GM20000 (cell line): ENCODE results near the gene SMIM35.

Experiments used
- DNase-seq: peaks from one replicate; pipeline ENCODE4 v3.0.0; 2012; ENCODE audit warnings: low spot score
- CTCF ChIP-seq: IDR thresholded peaks from 2 replicates; pipeline ENCODE4 v1.5.1; 2012; ENCODE audit warnings: mild to moderate bottlenecking, control low read depth; ENCODE audit errors: extremely low read depth, missing control alignments

SMIM35 gene

GRCh38 chr11:117999354-117999993, 87.3 kb downstream of the SMIM35 start:
- no peak for DNase-seq
- TF ChIP-seq CTCF = no peak

GRCh38 chr11:117998664-117999353, 88.0 kb downstream of the SMIM35 start:
- no peak for TF ChIP-seq CTCF
- DNase-seq = no peak

DNA sequence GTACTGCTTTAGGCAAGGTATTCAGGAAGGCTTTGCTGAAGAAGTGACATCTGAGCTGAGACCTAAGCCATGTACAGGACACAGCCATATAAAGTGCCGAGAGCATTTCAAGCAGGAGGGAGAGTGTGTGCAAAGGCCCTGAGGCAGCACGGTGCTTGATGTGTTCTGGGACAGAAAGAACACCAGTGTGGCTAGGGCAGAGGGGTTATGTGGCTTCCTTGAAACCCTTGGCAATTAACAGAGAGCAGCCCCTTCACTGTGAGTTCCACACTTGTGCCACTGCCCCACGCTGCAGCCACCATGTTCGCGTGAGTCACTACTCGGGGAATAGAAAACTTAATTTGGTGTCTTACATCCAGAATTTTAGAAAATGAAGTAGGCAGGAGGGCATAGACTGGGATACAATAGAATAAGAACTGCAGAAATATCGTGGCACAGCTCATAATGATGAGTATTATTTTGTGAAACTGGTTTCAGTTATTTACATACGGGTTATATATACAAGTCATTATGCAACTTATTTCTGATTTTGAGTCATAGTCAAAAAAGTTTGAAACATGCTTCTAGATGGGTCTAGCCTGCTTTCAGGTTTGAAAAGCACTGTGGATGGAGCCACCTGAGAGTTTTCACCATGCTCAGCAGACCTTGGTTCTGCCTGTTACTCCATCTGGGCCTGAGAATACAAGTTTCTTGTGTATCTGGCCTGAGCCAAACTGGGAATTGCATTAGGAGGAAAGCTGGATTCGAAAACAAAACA, 88.8 kb downstream of the SMIM35 start:
- DNase-seq = peak; percentile 52
- TF ChIP-seq CTCF = no peak

GRCh38 chr11:117997406-117997805, 89.4 kb downstream of the SMIM35 start:
- no peak for TF ChIP-seq CTCF
- DNase-seq = no peak

GRCh38 chr11:117996058-117996457, 90.7 kb downstream of the SMIM35 start:
- TF ChIP-seq CTCF = no peak
- DNase-seq = no peak

GRCh38 chr11:117995472-117995871, 91.3 kb downstream of the SMIM35 start:
- DNase-seq = no peak
- no peak for TF ChIP-seq CTCF

- TF ChIP-seq CTCF = no peak
- DNase-seq = no peak
Measured at GRCh38 chr11:117993988-117994745, 92.6 kb downstream of the SMIM35 start.
